GM23338 (cell line): Measurements from ENCODE around the gene PRDM10. TPM values are rescaled to one million over a fixed set of nuclear protein-coding genes. Genes with fewer than 3 reads are reported as not detected.

Experiments
- ATAC-seq: fragments of 200-7000 bp; cut with Tn5 transposase; 3 replicates; pipeline ENCODE4 v1.9.1; 2020
- DNase-seq: peaks from one replicate; pipeline ENCODE4 v3.0.0-alpha.2; 2015; ENCODE audit warnings: low spot score
- H2AFZ ChIP-seq: fragments of 200-600 bp; sonication (generic); 2 replicates; pipeline ENCODE4 v1.8.0; 2016; ENCODE audit warnings: antibody characterized with exemption, mild to moderate bottlenecking, moderate library complexity
- H3F3A ChIP-seq: fragments of 200-600 bp; sonication (generic); replicated peaks from 2 replicates; pipeline ENCODE4 v1.8.0; 2017; ENCODE audit warnings: antibody characterized with exemption, mixed run types, low read depth
- H3K27ac ChIP-seq: fragments of 200-600 bp; sonication (generic); 2 replicates; pipeline ENCODE4 v1.6.1; 2016; ENCODE audit warnings: low read depth
- H3K27me3 ChIP-seq: fragments of 200-600 bp; sonication (generic); 2 replicates; pipeline ENCODE4 v1.8.0; 2016; ENCODE audit warnings: mild to moderate bottlenecking, mixed run types, moderate library complexity; ENCODE audit not compliant: insufficient read depth
- H3K36me3 ChIP-seq: fragments of 200-600 bp; sonication (generic); 2 replicates; pipeline ENCODE4 v1.8.0; 2016; ENCODE audit warnings: mild to moderate bottlenecking; ENCODE audit not compliant: insufficient read depth
- H3K4me1 ChIP-seq: fragments of 200-600 bp; sonication (generic); 2 replicates; pipeline ENCODE4 v1.8.0; 2016; ENCODE audit warnings: mild to moderate bottlenecking, moderate library complexity; ENCODE audit not compliant: insufficient read depth
- H3K4me2 ChIP-seq: fragments of 200-600 bp; sonication (generic); 2 replicates; pipeline ENCODE4 v1.7.1; 2017; ENCODE audit warnings: mixed run types
- H3K4me3 ChIP-seq: fragments of 200-600 bp; sonication (generic); 2 replicates; pipeline ENCODE4 v1.6.1; 2016; ENCODE audit warnings: mixed run types
- H3K79me2 ChIP-seq: fragments of 200-600 bp; sonication (generic); replicated peaks from 2 replicates; pipeline ENCODE4 v1.8.0; 2017; ENCODE audit warnings: mild to moderate bottlenecking; ENCODE audit not compliant: insufficient read depth
- H3K9me2 ChIP-seq: fragments of 200-600 bp; sonication (generic); 2 replicates; pipeline ENCODE4 v1.8.0; 2017; ENCODE audit not compliant: insufficient read depth
- H4K20me1 ChIP-seq: fragments of 200-600 bp; sonication (generic); replicated peaks from 2 replicates; pipeline ENCODE4 v1.8.0; 2017; ENCODE audit warnings: mild to moderate bottlenecking; ENCODE audit not compliant: insufficient read depth
- H3K27ac Mint-ChIP-seq: 2 replicates; pipeline ENCODE4 v1.8.0; 2020; ENCODE audit warnings: inconsistent platforms, mild to moderate bottlenecking, moderate library complexity, mixed read lengths
- H3K27me3 Mint-ChIP-seq: 3 replicates; pipeline ENCODE4 v1.8.0; 2022; ENCODE audit warnings: low read depth, mild to moderate bottlenecking, moderate library complexity, mixed read lengths, inconsistent platforms; ENCODE audit not compliant: insufficient read depth, poor library complexity
- H3K36me3 Mint-ChIP-seq: 3 replicates; pipeline ENCODE4 v1.8.0; 2021; ENCODE audit warnings: low read depth, mild to moderate bottlenecking, inconsistent platforms, moderate library complexity, mixed read lengths
- H3K4me1 Mint-ChIP-seq: 3 replicates; pipeline ENCODE4 v1.8.0; 2020; ENCODE audit warnings: mild to moderate bottlenecking, inconsistent platforms, mixed read lengths
- H3K4me3 Mint-ChIP-seq: 3 replicates; pipeline ENCODE4 v1.8.0; 2021; ENCODE audit warnings: moderate library complexity, mild to moderate bottlenecking, inconsistent platforms, mixed read lengths
- H3K9me3 Mint-ChIP-seq: 3 replicates; pipeline ENCODE4 v1.8.0; 2020; ENCODE audit warnings: moderate library complexity, mild to moderate bottlenecking, inconsistent platforms, mixed read lengths
- CREB1 ChIP-seq: fragments of 250-450 bp; sonication (Bioruptor Pico); IDR thresholded peaks from 2 replicates; pipeline ENCODE4 v1.5.0; 2020; ENCODE audit warnings: low read depth, mild to moderate bottlenecking, moderate library complexity
- CTCF ChIP-seq, 2 experiments: fragments of 200-600 bp in 1 of 2; sonication (generic) in 1 of 2; conservative IDR thresholded peaks; 2 replicates each; pipeline versions ENCODE4 v1.5.1 to v1.6.1; 2016 to 2017; ENCODE audit warnings: antibody characterized with exemption in 2 of 2, low read depth in 2 of 2, mild to moderate bottlenecking in 2 of 2, moderate library complexity in 1 of 2
- ETS1 ChIP-seq: IDR thresholded peaks from 2 replicates; pipeline ENCODE4 v1.6.1; 2016; ENCODE audit warnings: antibody characterized with exemption
- EZH2 ChIP-seq: fragments of 200-600 bp; sonication (generic); IDR thresholded peaks from one replicate; pipeline ENCODE4 v1.8.0; 2017; ENCODE audit warnings: antibody characterized with exemption, mild to moderate bottlenecking, low read depth; ENCODE audit not compliant: unreplicated experiment
- EZH2phosphoT487 ChIP-seq: fragments of 200-600 bp; sonication (generic); IDR thresholded peaks from one replicate; pipeline ENCODE4 v1.8.1; 2018; ENCODE audit warnings: antibody characterized with exemption; ENCODE audit not compliant: unreplicated experiment
- JUNB ChIP-seq: IDR thresholded peaks from one replicate; pipeline ENCODE4 v1.6.1; 2016; ENCODE audit warnings: antibody characterized with exemption; ENCODE audit not compliant: unreplicated experiment
- NANOG ChIP-seq: IDR thresholded peaks from 2 replicates; pipeline ENCODE4 v1.6.1; 2016; ENCODE audit warnings: antibody characterized with exemption, borderline replicate concordance
- POLR2AphosphoS5 ChIP-seq: IDR thresholded peaks from 2 replicates; pipeline ENCODE4 v1.6.1; 2016; ENCODE audit warnings: antibody characterized with exemption, low read depth
- REST ChIP-seq: IDR thresholded peaks from one replicate; pipeline ENCODE4 v1.6.1; 2018; ENCODE audit warnings: antibody characterized with exemption; ENCODE audit not compliant: unreplicated experiment
- STAT1 ChIP-seq: IDR thresholded peaks from one replicate; pipeline ENCODE4 v1.6.1; 2016; ENCODE audit warnings: antibody characterized with exemption; ENCODE audit not compliant: unreplicated experiment
- ZNF114 ChIP-seq: fragments of 250-450 bp; sonication (Bioruptor Pico); IDR thresholded peaks from 2 replicates; pipeline ENCODE4 v1.5.0; 2020; ENCODE audit warnings: mild to moderate bottlenecking, moderate library complexity
- ZNF331 ChIP-seq: fragments of 250-450 bp; sonication (Bioruptor Pico); IDR thresholded peaks from 2 replicates; pipeline ENCODE4 v1.5.0; 2020; ENCODE audit warnings: low read depth, mild to moderate bottlenecking, moderate library complexity
- polyA plus RNA-seq: library from polyadenylated mRNA; unstranded; fragments of >200 nt; fragmentation: Nextera tagmentation; extraction: Ambion mirVana; gene quantifications from 2 replicates; pipeline ENCODE4 v1.2.1, GENCODE V29; 2016
- total RNA-seq: library from RNA; depleted of rRNA; stranded (reverse); fragments of >200 nt; shearing (Covaris generic); gene quantifications from 2 replicates; pipeline ENCODE4 v1.2.3, GENCODE V29; 2014

PRDM10 gene
- total and polyA plus RNA-seq, 2 experiments from 2014 or later, result 5.2 to 14.9 TPM

GRCh38 chr11:129856036-129856435 is 146.6 kb downstream of the PRDM10 start (continued):
- no peak for TF ChIP-seq REST
- TF ChIP-seq JUNB, result no peak
- TF ChIP-seq POLR2AphosphoS5, result no peak
- no peak for TF ChIP-seq ZNF331 (CRISPR knock-in tag)
- no peak for TF ChIP-seq EZH2phosphoT487
- TF ChIP-seq ETS1, result no peak
- TF ChIP-seq NANOG, result no peak
- no peak for TF ChIP-seq STAT1

GRCh38 chr11:129855086-129855485 is 147.5 kb downstream of the PRDM10 start:
- H3K36me3 ChIP-seq, result no peaks in the 10 kb centered on the region
- Mint-ChIP-seq H3K9me3 (no peaks in the 10 kb centered on the region), H3K27ac (no peak overlapping the region), H3K27me3 (peaks cover 5% of the 10 kb centered on the region), H3K4me1 (0 out of 3 replicates have a peak, but pooled peaks cover 2% of the 10 kb centered on the region), H3K4me3 (no peak overlapping the region), H3K36me3 (peaks cover 3% of the 10 kb centered on the region; the same call in 2 of the 3 replicates)
- H3K4me2 ChIP-seq, result no peak overlapping the region
- no peak overlapping the region for H3K4me3 ChIP-seq
- no peaks in the 10 kb centered on the region for H3F3A ChIP-seq
- no peak overlapping the region for H3K27ac ChIP-seq
- no peak for DNase-seq
- H3K27me3 ChIP-seq, result no peaks in the 10 kb centered on the region
- H2AFZ ChIP-seq, result no peak overlapping the region
- ATAC-seq, result no peak
- no peaks in the 10 kb centered on the region for H3K79me2 ChIP-seq
- 0 out of 2 replicates have a peak, but pooled peaks cover 5% of the 10 kb centered on the region for H4K20me1 ChIP-seq
- H3K9me2 ChIP-seq, result no peaks in the 10 kb centered on the region
- H3K4me1 ChIP-seq, result no peaks in the 10 kb centered on the region
- TF ChIP-seq EZH2phosphoT487 (no peak), REST (no peak), JUNB (no peak), EZH2 (no peak), POLR2AphosphoS5 (no peak), CREB1 (CRISPR knock-in tag) (no peak), ZNF114 (CRISPR knock-in tag) (no peak), ETS1 (no peak), ZNF331 (CRISPR knock-in tag) (no peak), CTCF (conservative IDR thresholded peaks at IDR 0.05; ENCODE audit: low read depth in 2 of 2) (no peak)
